Endometrial microvascular endothelial cells (primary cell): ENCODE measurements around the gene ARHGDIB. TPM values are rescaled to one million over a fixed set of nuclear protein-coding genes. Genes with fewer than 3 reads are reported as not detected.

Experiments
- in situ Hi-C: cut with HindIII; loops from 2 replicates; pipeline ENCODE4 v1.10.0; 2017; ENCODE audit warnings: low sequenced_read_pairs, low pct_unique_long_range_greater_than_20kb; ENCODE audit errors: inconsistent ontology term
- total RNA-seq: library from RNA; depleted of rRNA; stranded (reverse); fragments of >200 nt; gene quantifications from one replicate; pipeline ENCODE4 v1.2.3, GENCODE V29; 2015; ENCODE audit errors: inconsistent ontology term

Gene ARHGDIB
- total RNA-seq, 1 donor from 2014 or later = 580 TPM

- in situ Hi-C loops = no loop called here
These were observed 25.0 kb upstream of the ARHGDIB start for GRCh38 chr12:14986449-14986848.

- in situ Hi-C loops = no loop called here
These were observed 23.4 kb upstream of the ARHGDIB start for GRCh38 chr12:14984766-14985285.

- in situ Hi-C loops = no loop called here
These were observed 22.6 kb upstream of the ARHGDIB start for GRCh38 chr12:14984036-14984435.

GRCh38 chr12:14982991-14983390 lies 21.6 kb upstream of the ARHGDIB start:
- in situ Hi-C loops = no loop called here

- in situ Hi-C loops = no loop called here
These were observed 21.2 kb upstream of the ARHGDIB start for GRCh38 chr12:14982562-14982961.

- in situ Hi-C loops = no loop called here
These were observed 19.6 kb upstream of the ARHGDIB start for GRCh38 chr12:14981049-14981448.

- in situ Hi-C loops = no loop called here
These were observed 18.1 kb upstream of the ARHGDIB start for GRCh38 chr12:14979468-14979867.

- in situ Hi-C loops = no loop called here
These were observed 15.3 kb upstream of the ARHGDIB start for GRCh38 chr12:14976658-14977057.

- in situ Hi-C loops = no loop called here
These were observed 14.1 kb upstream of the ARHGDIB start for GRCh38 chr12:14975457-14975856.

- in situ Hi-C loops = no loop called here
These were observed 13.2 kb upstream of the ARHGDIB start for GRCh38 chr12:14974633-14975032.

GRCh38 chr12:14972816-14973215 lies 11.4 kb upstream of the ARHGDIB start, which contains the start of gene PDE6H:
PDE6H (plus strand) TSS chr12:14973042; CDS start chr12:14978013, 4,971 bp downstream.
- in situ Hi-C loops = no loop called here

- in situ Hi-C loops = no loop called here
These were observed 9.1 kb upstream of the ARHGDIB start for GRCh38 chr12:14970473-14970872.

GRCh38 chr12:14968478-14968877 lies 7.1 kb upstream of the ARHGDIB start:
- in situ Hi-C loops = no loop called here

GRCh38 chr12:14965221-14965620 lies 3.8 kb upstream of the ARHGDIB start:
- in situ Hi-C loops = no loop called here

- in situ Hi-C loops = no loop called here
These were observed 3.0 kb upstream of the ARHGDIB start for GRCh38 chr12:14964406-14964805.

GRCh38 chr12:14963520-14963919 lies 2.1 kb upstream of the ARHGDIB start:
- in situ Hi-C loops = no loop called here

GRCh38 chr12:14962797-14963196 lies 1.4 kb upstream of the ARHGDIB start:
- in situ Hi-C loops = no loop called here

- in situ Hi-C loops = no loop called here
These were observed 745 bp upstream of the ARHGDIB start for GRCh38 chr12:14962153-14962539.

GRCh38 chr12:14960548-14961465 lies 594 bp downstream of the ARHGDIB start:
- in situ Hi-C loops = no loop called here

- in situ Hi-C loops = loop anchor here (10.0 kb wide), 1 partner anchor 185 kb away; a partner anchor contains a TSS
These were observed 1.4 kb downstream of the ARHGDIB start for GRCh38 chr12:14959916-14960496.
